Coronary artery (tissue), 2 donors: ENCODE measurements around the gene KRTDAP.
A peak's percentile ranks its signal among the peaks of the same experiment; 100 is the strongest.

Experiments used
- DNase-seq: peaks from one replicate; pipeline ENCODE4 v3.0.0-alpha.2; 2017; ENCODE audit warnings: low spot score
- H3K27ac ChIP-seq, 2 donors: fragments of 200-600 bp; sonication (generic); one replicate each; pipeline ENCODE4 v1.5.1; 2016 to 2019
- H3K4me3 ChIP-seq: fragments of 200-600 bp; sonication (generic); 2 replicates; pipeline ENCODE4 v1.5.1; 2016; ENCODE audit warnings: mild to moderate bottlenecking, moderate library complexity
- CTCF ChIP-seq: fragments of 200-600 bp; sonication (generic); IDR thresholded peaks from one replicate; pipeline ENCODE4 v1.5.1; 2019; ENCODE audit warnings: antibody characterized with exemption

The KRTDAP gene

GRCh38 chr19:35439921-35440320, 50.3 kb downstream of the KRTDAP start:
- no peak overlapping the region for H3K4me3 ChIP-seq
- no peak overlapping the region for H3K27ac ChIP-seq
- no peak for TF ChIP-seq CTCF
- no peak for DNase-seq

- no peak for TF ChIP-seq CTCF
- Histone ChIP-seq H3K27ac (no peak overlapping the region), H3K4me3 (no peak overlapping the region)
- no peak for DNase-seq
Observed at GRCh38 chr19:35438527-35438926, 51.7 kb downstream of the KRTDAP start.

GRCh38 chr19:35438096-35438495, 52.2 kb downstream of the KRTDAP start:
- DNase-seq, result no peak

GRCh38 chr19:35437406-35437951, 52.8 kb downstream of the KRTDAP start:
- no peak for TF ChIP-seq CTCF
- DNase-seq, result no peak
- H3K27ac ChIP-seq, result peak overlapping the region in 1 of 2 donors; percentile 60
- no peak overlapping the region for H3K4me3 ChIP-seq

More at GRCh38 chr19:35438096-35438495, 52.2 kb downstream of the KRTDAP start:
- no peak overlapping the region for H3K4me3 ChIP-seq
- TF ChIP-seq CTCF, result no peak
- H3K27ac ChIP-seq, result no peak overlapping the region
